22Rv1 (cell line): Measurements from ENCODE around the gene DCD.

Source experiments
- ZFX ChIP-seq: fragments of 450-650 bp; IDR thresholded peaks from 2 replicates; pipeline ENCODE4 v1.6.1; 2017; ENCODE audit warnings: antibody characterized with exemption, borderline replicate concordance
- TF ChIP-seq, protein P1 (sequence below): fragments of 450-650 bp; IDR thresholded peaks from 2 replicates; pipeline ENCODE4 v1.5.1; 2017; ENCODE audit warnings: mild to moderate bottlenecking

DNA sequence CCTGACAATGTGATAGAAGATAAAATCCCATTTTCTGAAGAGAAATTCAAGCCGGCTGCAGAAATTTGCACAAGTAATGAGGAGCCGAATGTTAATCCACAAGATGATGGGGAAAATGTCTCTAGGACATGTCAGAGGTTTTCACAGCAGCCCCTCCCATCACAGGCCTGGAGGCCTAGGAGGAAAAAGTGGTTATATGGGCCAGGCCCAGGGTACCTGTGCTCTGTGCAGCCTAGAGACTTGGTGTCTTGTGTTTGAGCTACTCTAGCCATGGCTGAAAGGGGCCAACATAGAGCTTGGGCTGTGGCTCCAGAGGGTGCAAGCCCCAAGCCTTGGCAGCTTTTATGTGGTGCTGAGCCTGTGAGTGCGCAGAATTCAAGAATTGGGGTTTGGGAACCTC lies 20.9 kb downstream of the DCD start:
- TF ChIP-seq, protein P1, sequence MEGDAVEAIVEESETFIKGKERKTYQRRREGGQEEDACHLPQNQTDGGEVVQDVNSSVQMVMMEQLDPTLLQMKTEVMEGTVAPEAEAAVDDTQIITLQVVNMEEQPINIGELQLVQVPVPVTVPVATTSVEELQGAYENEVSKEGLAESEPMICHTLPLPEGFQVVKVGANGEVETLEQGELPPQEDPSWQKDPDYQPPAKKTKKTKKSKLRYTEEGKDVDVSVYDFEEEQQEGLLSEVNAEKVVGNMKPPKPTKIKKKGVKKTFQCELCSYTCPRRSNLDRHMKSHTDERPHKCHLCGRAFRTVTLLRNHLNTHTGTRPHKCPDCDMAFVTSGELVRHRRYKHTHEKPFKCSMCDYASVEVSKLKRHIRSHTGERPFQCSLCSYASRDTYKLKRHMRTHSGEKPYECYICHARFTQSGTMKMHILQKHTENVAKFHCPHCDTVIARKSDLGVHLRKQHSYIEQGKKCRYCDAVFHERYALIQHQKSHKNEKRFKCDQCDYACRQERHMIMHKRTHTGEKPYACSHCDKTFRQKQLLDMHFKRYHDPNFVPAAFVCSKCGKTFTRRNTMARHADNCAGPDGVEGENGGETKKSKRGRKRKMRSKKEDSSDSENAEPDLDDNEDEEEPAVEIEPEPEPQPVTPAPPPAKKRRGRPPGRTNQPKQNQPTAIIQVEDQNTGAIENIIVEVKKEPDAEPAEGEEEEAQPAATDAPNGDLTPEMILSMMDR = no peak
- no peak for TF ChIP-seq ZFX
